ENCODE measurements around the gene AFDN. TPM values are rescaled to one million over a fixed set of nuclear protein-coding genes. Genes with fewer than 3 reads are reported as not detected.

Gene AFDN
- polyA plus RNA-seq, 2 donors: 91.7 to 124 TPM

DNA sequence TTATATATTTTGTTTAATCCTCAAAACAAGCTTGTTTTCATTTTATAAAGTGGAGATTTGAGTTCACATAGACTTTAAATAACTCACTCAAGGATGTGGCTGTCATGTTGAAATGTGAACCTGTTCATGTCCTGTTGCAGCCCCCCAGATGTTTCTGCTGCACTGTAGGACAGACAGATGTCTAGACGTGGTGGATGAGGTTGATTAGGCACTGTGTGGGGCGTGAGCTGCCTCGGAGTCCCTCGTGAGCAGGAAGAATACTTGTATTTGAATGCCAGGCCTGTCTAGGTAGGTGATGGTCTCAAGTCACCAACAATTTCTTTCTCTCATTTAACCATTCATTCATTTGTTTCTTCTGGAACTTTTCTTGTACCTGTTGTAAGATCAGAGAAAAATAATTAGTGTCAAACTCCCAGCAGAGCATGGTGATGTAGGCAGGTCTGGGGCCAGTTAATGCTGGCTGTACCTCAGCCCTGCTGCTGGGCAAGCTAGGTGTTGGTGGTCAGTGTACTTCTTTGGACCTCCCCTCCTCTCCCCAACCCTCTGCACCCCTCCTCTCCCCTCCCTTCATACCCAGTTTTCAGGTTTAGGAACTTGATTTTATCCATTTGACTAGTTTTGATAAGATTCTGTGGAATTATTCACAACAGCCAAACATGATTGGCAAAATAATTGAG lies 34.0 kb downstream of the AFDN start:
- H3K9me3 ChIP-seq (ENCODE audit: control insufficient read depth in 2 of 2, insufficient read depth in 1 of 2, low read depth in 1 of 2, low read length in 1 of 2): no peaks in the 10 kb centered on the region
- H3K27me3 ChIP-seq (ENCODE audit: control insufficient read depth in 1 of 2, insufficient read depth in 2 of 2, low read length in 2 of 2): no peaks in the 10 kb centered on the region
- H3K4me1 ChIP-seq (ENCODE audit: control insufficient read depth in 2 of 2, insufficient read depth in 2 of 2, low read length in 1 of 2): peaks cover 0 to 2% of the 10 kb centered on the region in 2 donors
- H3K4me3 ChIP-seq (ENCODE audit: low read depth in 1 of 2, low read length in 2 of 2): no peak overlapping the region
- peaks cover 0 to 2% of the 10 kb centered on the region in 2 donors for H3K36me3 ChIP-seq (ENCODE audit: control insufficient read depth in 2 of 2, insufficient read depth in 2 of 2, low read length in 1 of 2)
- WGBS, 2 donors: 75 to 80% methylated on average over 4 of the region's 4 CpGs
- H3K27ac ChIP-seq (ENCODE audit: low read depth in 2 of 2, low read length in 1 of 2): no peak overlapping the region

DNA sequence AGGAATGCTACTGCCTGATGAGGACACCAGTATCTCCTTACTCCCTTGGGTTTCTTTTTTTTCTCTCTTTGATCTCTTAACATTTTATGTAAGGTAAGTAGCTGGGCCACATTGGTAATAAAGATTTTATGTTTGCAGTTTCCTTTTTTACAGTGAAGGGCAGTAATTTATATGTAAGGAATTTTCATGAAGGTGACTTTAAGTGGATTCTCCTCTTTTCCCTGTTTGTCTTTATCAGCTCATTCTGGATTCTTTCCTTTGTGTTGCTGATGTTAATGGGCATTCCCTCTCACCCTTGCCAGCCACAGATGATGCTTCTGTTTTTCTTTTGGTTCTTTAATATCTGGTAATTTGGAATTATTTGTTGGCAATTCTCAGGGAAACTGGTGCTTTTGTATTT lies 34.7 kb downstream of the AFDN start:
- Histone ChIP-seq H3K27ac (ENCODE audit: low read depth in 2 of 2, low read length in 1 of 2) (no peak overlapping the region), H3K4me1 (ENCODE audit: control insufficient read depth in 2 of 2, insufficient read depth in 2 of 2, low read length in 1 of 2) (peaks cover 0 to 2% of the 10 kb centered on the region in 2 donors), H3K4me3 (ENCODE audit: low read depth in 1 of 2, low read length in 2 of 2) (no peak overlapping the region), H3K27me3 (ENCODE audit: control insufficient read depth in 1 of 2, insufficient read depth in 2 of 2, low read length in 2 of 2) (no peaks in the 10 kb centered on the region), H3K36me3 (ENCODE audit: control insufficient read depth in 2 of 2, insufficient read depth in 2 of 2, low read length in 1 of 2) (peaks cover 0 to 2% of the 10 kb centered on the region in 2 donors), H3K9me3 (ENCODE audit: control insufficient read depth in 2 of 2, insufficient read depth in 1 of 2, low read depth in 1 of 2, low read length in 1 of 2) (no peaks in the 10 kb centered on the region)

DNA sequence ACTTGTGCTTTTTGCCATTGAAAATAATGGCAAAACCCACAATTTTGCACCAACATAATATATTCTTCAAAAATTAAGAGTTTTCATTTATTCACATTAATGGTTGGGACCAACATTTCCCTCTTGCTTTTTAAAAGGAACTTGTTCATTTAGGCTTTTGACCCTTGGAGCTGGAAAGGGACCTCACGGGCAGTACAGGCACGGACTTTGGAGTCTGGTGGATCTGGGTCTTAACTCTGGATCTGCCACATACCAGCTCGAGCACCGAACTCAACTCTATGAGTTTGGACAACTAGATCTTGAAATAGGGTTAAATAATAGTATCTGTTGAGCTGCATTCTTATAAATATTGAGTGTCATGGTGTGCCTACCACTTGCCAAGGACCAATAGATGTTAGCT lies 37.2 kb downstream of the AFDN start:
- Histone ChIP-seq H3K9me3 (ENCODE audit: control insufficient read depth in 2 of 2, insufficient read depth in 1 of 2, low read depth in 1 of 2, low read length in 1 of 2) (no peaks in the 10 kb centered on the region), H3K27ac (ENCODE audit: low read depth in 2 of 2, low read length in 1 of 2) (no peak overlapping the region), H3K36me3 (ENCODE audit: control insufficient read depth in 2 of 2, insufficient read depth in 2 of 2, low read length in 1 of 2) (peaks cover 3 to 4% of the 10 kb centered on the region in 2 donors), H3K4me3 (ENCODE audit: low read depth in 1 of 2, low read length in 2 of 2) (no peak overlapping the region), H3K27me3 (ENCODE audit: control insufficient read depth in 1 of 2, insufficient read depth in 2 of 2, low read length in 2 of 2) (no peaks in the 10 kb centered on the region), H3K4me1 (ENCODE audit: control insufficient read depth in 2 of 2, insufficient read depth in 2 of 2, low read length in 1 of 2) (peaks cover 2% of the 10 kb centered on the region in 2 donors)
- 87 to 95% methylated on average over 4 of the region's 4 CpGs for WGBS, 2 donors

GRCh38 chr6:167866642-167867041 lies 39.9 kb downstream of the AFDN start:
- H3K4me1 ChIP-seq (ENCODE audit: control insufficient read depth in 2 of 2, insufficient read depth in 2 of 2, low read length in 1 of 2): peaks cover 0 to 2% of the 10 kb centered on the region in 2 donors
- no peaks in the 10 kb centered on the region for H3K9me3 ChIP-seq (ENCODE audit: control insufficient read depth in 2 of 2, insufficient read depth in 1 of 2, low read depth in 1 of 2, low read length in 1 of 2)
- 80 to 84% methylated on average over 8 of the region's 8 CpGs for WGBS, 2 donors
- H3K36me3 ChIP-seq (ENCODE audit: control insufficient read depth in 2 of 2, insufficient read depth in 2 of 2, low read length in 1 of 2): peaks cover 3 to 8% of the 10 kb centered on the region in 2 donors
- H3K27ac ChIP-seq (ENCODE audit: low read depth in 2 of 2, low read length in 1 of 2): no peak overlapping the region
- no peaks in the 10 kb centered on the region for H3K27me3 ChIP-seq (ENCODE audit: control insufficient read depth in 1 of 2, insufficient read depth in 2 of 2, low read length in 2 of 2)
- H3K4me3 ChIP-seq (ENCODE audit: low read depth in 1 of 2, low read length in 2 of 2): no peak overlapping the region

GRCh38 chr6:167870321-167870720 lies 43.6 kb downstream of the AFDN start:
- H3K4me1 ChIP-seq (ENCODE audit: control insufficient read depth in 2 of 2, insufficient read depth in 2 of 2, low read length in 1 of 2): peaks cover 0 to 2% of the 10 kb centered on the region in 2 donors
- WGBS, 2 donors: 64 to 87% methylated on average over 3 of the region's 3 CpGs

GRCh38 chr6:167872538-167873210 lies 46.0 kb downstream of the AFDN start:
- no peak overlapping the region for H3K27ac ChIP-seq (ENCODE audit: low read depth in 2 of 2, low read length in 1 of 2)
- 84 to 91% methylated on average over 2 of the region's 2 CpGs for WGBS, 2 donors
- no peaks in the 10 kb centered on the region for H3K27me3 ChIP-seq (ENCODE audit: control insufficient read depth in 1 of 2, insufficient read depth in 2 of 2, low read length in 2 of 2)
- no peak overlapping the region for H3K4me3 ChIP-seq (ENCODE audit: low read depth in 1 of 2, low read length in 2 of 2)
- no peaks in the 10 kb centered on the region for H3K9me3 ChIP-seq (ENCODE audit: control insufficient read depth in 2 of 2, insufficient read depth in 1 of 2, low read depth in 1 of 2, low read length in 1 of 2)
- no peaks in the 10 kb centered on the region for H3K4me1 ChIP-seq (ENCODE audit: control insufficient read depth in 2 of 2, insufficient read depth in 2 of 2, low read length in 1 of 2)
- H3K36me3 ChIP-seq (ENCODE audit: control insufficient read depth in 2 of 2, insufficient read depth in 2 of 2, low read length in 1 of 2): peaks cover 2 to 11% of the 10 kb centered on the region in 2 donors

More at GRCh38 chr6:167870321-167870720, 43.6 kb downstream of the AFDN start:
- Histone ChIP-seq H3K4me3 (ENCODE audit: low read depth in 1 of 2, low read length in 2 of 2) (no peak overlapping the region), H3K27me3 (ENCODE audit: control insufficient read depth in 1 of 2, insufficient read depth in 2 of 2, low read length in 2 of 2) (no peaks in the 10 kb centered on the region), H3K9me3 (ENCODE audit: control insufficient read depth in 2 of 2, insufficient read depth in 1 of 2, low read depth in 1 of 2, low read length in 1 of 2) (no peaks in the 10 kb centered on the region), H3K36me3 (ENCODE audit: control insufficient read depth in 2 of 2, insufficient read depth in 2 of 2, low read length in 1 of 2) (peaks cover 5 to 11% of the 10 kb centered on the region in 2 donors), H3K27ac (ENCODE audit: low read depth in 2 of 2, low read length in 1 of 2) (no peak overlapping the region)

GRCh38 chr6:167877994-167878779 lies 51.5 kb downstream of the AFDN start:
- 89 to 94% methylated on average over 9 of the region's 9 CpGs for WGBS, 2 donors

GRCh38 chr6:167879612-167880011 lies 52.9 kb downstream of the AFDN start:
- Histone ChIP-seq H3K27ac (ENCODE audit: low read depth in 2 of 2, low read length in 1 of 2) (no peak overlapping the region), H3K4me1 (ENCODE audit: control insufficient read depth in 2 of 2, insufficient read depth in 2 of 2, low read length in 1 of 2) (no peaks in the 10 kb centered on the region), H3K27me3 (ENCODE audit: control insufficient read depth in 1 of 2, insufficient read depth in 2 of 2, low read length in 2 of 2) (no peaks in the 10 kb centered on the region), H3K4me3 (ENCODE audit: low read depth in 1 of 2, low read length in 2 of 2) (no peak overlapping the region), H3K9me3 (ENCODE audit: control insufficient read depth in 2 of 2, insufficient read depth in 1 of 2, low read depth in 1 of 2, low read length in 1 of 2) (no peaks in the 10 kb centered on the region), H3K36me3 (ENCODE audit: control insufficient read depth in 2 of 2, insufficient read depth in 2 of 2, low read length in 1 of 2) (peaks cover 4 to 5% of the 10 kb centered on the region in 2 donors)
- WGBS, 2 donors: 92 to 93% methylated on average over 1 of the region's 1 CpG

More at GRCh38 chr6:167877994-167878779, 51.5 kb downstream of the AFDN start:
- Histone ChIP-seq H3K27ac (ENCODE audit: low read depth in 2 of 2, low read length in 1 of 2) (no peak overlapping the region), H3K9me3 (ENCODE audit: control insufficient read depth in 2 of 2, insufficient read depth in 1 of 2, low read depth in 1 of 2, low read length in 1 of 2) (no peaks in the 10 kb centered on the region), H3K36me3 (ENCODE audit: control insufficient read depth in 2 of 2, insufficient read depth in 2 of 2, low read length in 1 of 2) (peaks cover 4 to 5% of the 10 kb centered on the region in 2 donors), H3K4me1 (ENCODE audit: control insufficient read depth in 2 of 2, insufficient read depth in 2 of 2, low read length in 1 of 2) (no peaks in the 10 kb centered on the region), H3K27me3 (ENCODE audit: control insufficient read depth in 1 of 2, insufficient read depth in 2 of 2, low read length in 2 of 2) (no peaks in the 10 kb centered on the region), H3K4me3 (ENCODE audit: low read depth in 1 of 2, low read length in 2 of 2) (no peak overlapping the region)

GRCh38 chr6:167881327-167881726 lies 54.6 kb downstream of the AFDN start:
- peaks cover 2% of the 10 kb centered on the region in 2 donors for H3K36me3 ChIP-seq (ENCODE audit: control insufficient read depth in 2 of 2, insufficient read depth in 2 of 2, low read length in 1 of 2)
- H3K4me3 ChIP-seq (ENCODE audit: low read depth in 1 of 2, low read length in 2 of 2): no peak overlapping the region
- H3K4me1 ChIP-seq (ENCODE audit: control insufficient read depth in 2 of 2, insufficient read depth in 2 of 2, low read length in 1 of 2): no peaks in the 10 kb centered on the region
- no peaks in the 10 kb centered on the region for H3K9me3 ChIP-seq (ENCODE audit: control insufficient read depth in 2 of 2, insufficient read depth in 1 of 2, low read depth in 1 of 2, low read length in 1 of 2)
- WGBS, 2 donors: 89 to 92% methylated on average over 2 of the region's 2 CpGs
- no peak overlapping the region for H3K27ac ChIP-seq (ENCODE audit: low read depth in 2 of 2, low read length in 1 of 2)
- no peaks in the 10 kb centered on the region for H3K27me3 ChIP-seq (ENCODE audit: control insufficient read depth in 1 of 2, insufficient read depth in 2 of 2, low read length in 2 of 2)

All from esophagus (tissue), 2 donors.